GM23248 (cell line): ENCODE measurements around the gene ASPRV1. TPM values are rescaled to one million over a fixed set of nuclear protein-coding genes. Genes with fewer than 3 reads are reported as not detected.

Experiments
- DNase-seq: peaks from one replicate; pipeline ENCODE4 v3.0.0-alpha.2; 2015
- H2AFZ ChIP-seq: fragments of 200-600 bp; sonication (generic); 2 replicates; pipeline ENCODE4 v1.6.1; 2016; ENCODE audit warnings: antibody characterized with exemption
- H3F3A ChIP-seq: fragments of 200-600 bp; sonication (generic); 2 replicates; pipeline ENCODE4 v1.6.1; 2016; ENCODE audit warnings: mild to moderate bottlenecking, antibody characterized with exemption, mixed run types; ENCODE audit not compliant: insufficient read depth
- H3K27ac ChIP-seq: fragments of 200-600 bp; sonication (generic); 2 replicates; pipeline ENCODE4 v1.5.1; 2016; ENCODE audit warnings: mild to moderate bottlenecking
- H3K27me3 ChIP-seq: fragments of 200-600 bp; sonication (generic); replicated peaks from 2 replicates; pipeline ENCODE4 v1.6.1; 2016; ENCODE audit warnings: mild to moderate bottlenecking; ENCODE audit not compliant: insufficient read depth
- H3K36me3 ChIP-seq: fragments of 200-600 bp; sonication (generic); 2 replicates; pipeline ENCODE4 v1.6.1; 2016; ENCODE audit warnings: low read depth, mild to moderate bottlenecking
- H3K4me1 ChIP-seq: fragments of 200-600 bp; sonication (generic); 2 replicates; pipeline ENCODE4 v1.6.1; 2016; ENCODE audit warnings: mild to moderate bottlenecking; ENCODE audit not compliant: insufficient read depth
- H3K4me2 ChIP-seq: fragments of 200-600 bp; sonication (generic); one replicate; pipeline ENCODE4 v1.6.1; 2016; ENCODE audit warnings: mild to moderate bottlenecking; ENCODE audit not compliant: unreplicated experiment
- H3K4me3 ChIP-seq: fragments of 200-600 bp; sonication (generic); 2 replicates; pipeline ENCODE4 v1.5.1; 2016; ENCODE audit warnings: mild to moderate bottlenecking
- H3K79me2 ChIP-seq: fragments of 200-600 bp; sonication (generic); 2 replicates; pipeline ENCODE4 v1.6.1; 2016; ENCODE audit warnings: mild to moderate bottlenecking; ENCODE audit not compliant: insufficient read depth
- H3K9ac ChIP-seq: fragments of 200-600 bp; sonication (generic); 2 replicates; pipeline ENCODE4 v1.6.1; 2016; ENCODE audit warnings: mild to moderate bottlenecking
- H3K9me2 ChIP-seq: fragments of 200-600 bp; sonication (generic); 2 replicates; pipeline ENCODE4 v1.6.1; 2016; ENCODE audit warnings: mixed run types, mild to moderate bottlenecking, moderate library complexity; ENCODE audit not compliant: insufficient read depth
- H3K9me3 ChIP-seq: fragments of 200-600 bp; sonication (generic); one replicate; pipeline ENCODE4 v1.6.1; 2017; ENCODE audit warnings: low read depth
- H4K20me1 ChIP-seq: fragments of 200-600 bp; sonication (generic); 2 replicates; pipeline ENCODE4 v1.6.0; 2016; ENCODE audit not compliant: insufficient read depth
- EZH2 ChIP-seq: fragments of 200-600 bp; sonication (generic); IDR thresholded peaks from 2 replicates; pipeline ENCODE4 v1.6.1; 2018; ENCODE audit warnings: antibody characterized with exemption, mild to moderate bottlenecking; ENCODE audit not compliant: insufficient read depth, poor library complexity, severe bottlenecking
- EZH2phosphoT487 ChIP-seq: fragments of 200-600 bp; sonication (generic); IDR thresholded peaks from 2 replicates; pipeline ENCODE4 v1.6.1; 2018; ENCODE audit warnings: antibody characterized with exemption, moderate library complexity, mild to moderate bottlenecking, low read depth; ENCODE audit not compliant: insufficient read depth
- WGBS, 2 experiments: methylation state at CpG; one replicate each; pipeline ENCODE4 v1.1.6; 2015 to 2017; ENCODE audit warnings: low lambda C conversion rate in 2 of 2, low coverage in 1 of 2; ENCODE audit errors: missing lambda C conversion rate in 2 of 2; 5-methylcytosine and 5-hydroxymethylcytosine counted together
- in situ Hi-C: fragments of 300-500 bp; cut with MboI; formaldehyde crosslinking; loops from 2 replicates; pipeline ENCODE4 v1.15.0; 2020
- polyA plus RNA-seq: library from polyadenylated mRNA; unstranded; fragments of >200 nt; fragmentation: Nextera tagmentation; extraction: Ambion mirVana; gene quantifications from 2 replicates; pipeline ENCODE4 v1.2.1, GENCODE V29; 2016
- total RNA-seq: library from RNA; depleted of rRNA; stranded (reverse); fragments of >200 nt; shearing (Covaris generic); gene quantifications from 2 replicates; pipeline ENCODE4 v1.2.3, GENCODE V29; 2014

Gene ASPRV1
- total and polyA plus RNA-seq, 2 experiments from 2014 or later, result 0.24 to 0.86 TPM

DNA sequence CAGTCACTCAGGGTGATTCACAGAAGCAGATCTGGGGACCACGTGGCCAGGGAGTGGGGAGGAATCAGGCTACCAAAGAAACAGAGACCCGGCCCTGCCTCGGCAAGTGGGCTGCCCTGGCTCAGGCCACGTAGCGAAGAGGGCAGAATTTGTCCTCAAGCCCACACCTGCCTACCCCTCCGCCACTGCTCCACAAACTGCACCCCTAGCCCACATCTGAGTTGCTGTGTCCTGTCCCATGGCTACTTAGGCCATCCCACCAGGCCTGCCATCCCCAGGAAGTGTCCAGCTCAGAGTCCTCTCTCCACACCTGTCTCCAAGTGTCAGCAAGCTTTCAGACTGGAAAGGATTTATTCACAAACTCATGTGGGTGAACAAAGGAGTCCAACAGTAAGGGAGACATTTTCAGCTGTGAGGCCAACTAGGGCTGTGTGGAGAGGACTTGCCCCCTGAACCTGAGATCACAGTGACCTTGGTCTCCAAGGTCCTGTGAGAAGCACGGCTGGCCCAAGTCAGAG is 31.7 kb upstream of the ASPRV1 start:
- in situ Hi-C loops, result no loop called here
- Histone ChIP-seq H2AFZ (no peak overlapping the region), H4K20me1 (no peaks in the 10 kb centered on the region), H3K36me3 (no peaks in the 10 kb centered on the region), H3K4me1 (peaks cover 8% of the 10 kb centered on the region), H3K9me2 (no peaks in the 10 kb centered on the region), H3K79me2 (no peaks in the 10 kb centered on the region), H3K27ac (no peak overlapping the region), H3K4me2 (no peak overlapping the region), H3K27me3 (no peaks in the 10 kb centered on the region), H3F3A (no peaks in the 10 kb centered on the region), H3K9ac (no peak overlapping the region), H3K4me3 (no peak overlapping the region), H3K9me3 (no peaks in the 10 kb centered on the region)
- 83 to 92% methylated on average over 7 of the region's 7 CpGs for WGBS, 2 experiments
- TF ChIP-seq EZH2 (no peak), EZH2phosphoT487 (no peak)
- no peak for DNase-seq

DNA sequence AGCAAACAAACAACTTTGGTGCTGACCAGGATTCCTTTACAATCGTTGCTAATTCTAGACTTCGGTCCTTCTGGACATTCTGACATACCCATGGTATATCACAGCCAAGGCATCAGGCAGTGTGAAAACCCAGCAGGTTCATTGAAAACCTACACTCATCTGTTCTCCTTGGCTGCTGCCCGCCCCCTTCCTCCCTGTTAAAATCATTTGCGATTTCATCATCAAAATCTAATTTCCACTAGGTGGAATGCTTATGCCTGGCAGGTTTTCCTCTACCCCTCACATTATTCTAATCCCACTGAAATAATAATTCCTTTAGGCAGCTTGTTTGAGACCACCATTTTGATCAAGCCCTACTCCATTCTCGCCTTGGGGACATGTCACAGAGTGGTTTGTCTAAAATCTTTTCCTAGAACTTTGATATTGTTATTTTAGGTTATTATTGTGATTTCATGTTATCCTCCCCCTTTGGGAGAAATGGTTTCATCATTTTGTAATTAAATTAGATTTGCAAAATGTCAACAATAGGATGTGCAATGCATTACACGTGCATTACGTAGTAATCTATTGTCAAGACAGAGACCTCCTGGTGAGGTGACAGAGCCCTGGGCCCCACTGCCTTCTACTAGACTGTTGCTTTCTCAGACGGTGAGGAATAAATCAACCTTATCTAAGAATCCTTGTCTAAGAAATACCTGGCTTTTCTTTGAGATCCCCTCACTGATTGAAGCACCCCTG is 31.0 kb upstream of the ASPRV1 start:
- no peak overlapping the region for H3K9ac ChIP-seq
- no peaks in the 10 kb centered on the region for H3K9me3 ChIP-seq
- no peak overlapping the region for H3K4me2 ChIP-seq
- H2AFZ ChIP-seq, result no peak overlapping the region
- H3K9me2 ChIP-seq, result no peaks in the 10 kb centered on the region
- TF ChIP-seq EZH2, result no peak
- no peaks in the 10 kb centered on the region for H3F3A ChIP-seq
- no peaks in the 10 kb centered on the region for H3K79me2 ChIP-seq
- no peak for DNase-seq
- 89 to 92% methylated on average over 8 of the region's 8 CpGs for WGBS, 2 experiments
- in situ Hi-C loops, result no loop called here
- H3K4me3 ChIP-seq, result no peak overlapping the region
- H3K36me3 ChIP-seq, result no peaks in the 10 kb centered on the region
- H4K20me1 ChIP-seq, result no peaks in the 10 kb centered on the region
- no peaks in the 10 kb centered on the region for H3K27me3 ChIP-seq
- no peak overlapping the region for H3K27ac ChIP-seq
- H3K4me1 ChIP-seq, result peaks cover 6% of the 10 kb centered on the region

DNA sequence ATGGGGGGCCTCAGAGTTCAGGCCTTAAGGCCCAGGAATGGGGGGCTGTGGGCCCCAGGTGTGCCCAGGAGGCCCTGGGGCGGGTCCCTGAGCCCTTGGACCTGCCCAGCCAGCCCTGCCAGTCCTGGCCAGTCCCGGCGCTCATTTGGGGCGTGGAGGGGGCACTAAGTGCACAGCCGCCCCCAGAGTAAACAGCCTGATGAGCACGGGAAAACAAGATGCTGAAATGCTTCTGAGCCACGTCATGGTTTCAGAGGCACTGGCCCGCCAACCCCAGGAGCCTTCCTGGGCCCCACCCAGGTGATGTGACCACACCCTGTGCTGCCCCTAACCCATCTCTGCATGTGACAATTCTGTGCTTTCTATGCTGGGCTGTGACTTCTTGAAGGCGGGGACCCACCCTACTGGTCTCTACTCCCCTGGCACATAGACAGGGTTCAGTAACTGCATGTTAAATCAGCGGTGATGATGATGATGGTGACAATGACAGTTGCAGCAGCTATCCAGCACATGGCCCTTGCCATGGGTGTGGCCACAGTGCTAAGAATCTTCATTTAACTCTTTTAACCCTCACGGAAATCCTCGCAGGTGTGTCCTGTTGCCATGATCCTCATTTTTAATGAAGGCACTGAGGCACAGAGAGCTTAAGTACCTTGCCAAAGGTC is 28.1 kb upstream of the ASPRV1 start:
- in situ Hi-C loops, result no loop called here

DNA sequence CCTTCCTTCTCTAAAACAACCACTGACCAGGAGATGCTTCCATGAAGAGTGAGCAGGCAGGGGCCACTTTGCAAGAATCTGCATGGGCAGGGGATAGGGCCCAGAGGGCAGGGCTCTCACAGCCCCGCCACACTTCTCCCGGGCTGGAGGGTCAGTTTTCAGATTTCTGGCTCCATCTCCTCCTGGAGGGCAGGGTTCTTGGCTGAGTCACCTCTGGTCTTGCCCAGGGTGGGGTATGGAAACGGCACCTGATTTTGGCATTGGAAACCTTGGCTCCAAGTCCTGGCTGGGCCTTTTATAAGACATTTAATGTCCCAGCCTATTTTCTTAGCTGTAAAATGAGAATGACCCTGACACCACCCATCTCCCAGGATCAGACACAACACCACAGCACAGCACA is 27.6 kb upstream of the ASPRV1 start:
- Histone ChIP-seq H3K9me3 (no peaks in the 10 kb centered on the region), H3K36me3 (no peaks in the 10 kb centered on the region), H3F3A (no peaks in the 10 kb centered on the region), H3K27me3 (no peaks in the 10 kb centered on the region), H3K9me2 (no peaks in the 10 kb centered on the region), H2AFZ (no peak overlapping the region), H4K20me1 (no peaks in the 10 kb centered on the region), H3K27ac (no peak overlapping the region), H3K4me3 (no peak overlapping the region), H3K4me2 (no peak overlapping the region), H3K9ac (no peak overlapping the region), H3K79me2 (no peaks in the 10 kb centered on the region), H3K4me1 (no peaks in the 10 kb centered on the region)
- in situ Hi-C loops, result no loop called here
- no peak for DNase-seq
- TF ChIP-seq EZH2phosphoT487 (no peak), EZH2 (no peak)
- 50 to 52% methylated on average over 3 of the region's 3 CpGs for WGBS, 2 experiments

More for the DNA sequence above, 28.1 kb upstream of the ASPRV1 start:
- Histone ChIP-seq H3K4me3 (no peak overlapping the region), H3K9ac (no peak overlapping the region), H3K27ac (no peak overlapping the region), H3K9me3 (no peaks in the 10 kb centered on the region), H4K20me1 (no peaks in the 10 kb centered on the region), H3K79me2 (no peaks in the 10 kb centered on the region), H3K36me3 (no peaks in the 10 kb centered on the region), H3K9me2 (no peaks in the 10 kb centered on the region), H2AFZ (no peak overlapping the region), H3K4me2 (no peak overlapping the region), H3K27me3 (no peaks in the 10 kb centered on the region), H3K4me1 (no peaks in the 10 kb centered on the region), H3F3A (no peaks in the 10 kb centered on the region)
- TF ChIP-seq EZH2phosphoT487 (no peak), EZH2 (no peak)
- WGBS, 2 experiments, result 77 to 85% methylated on average over 12 of the region's 12 CpGs
- DNase-seq, result no peak
